Measurements from ENCODE around the gene FMN1.

FMN1 gene

DNA sequence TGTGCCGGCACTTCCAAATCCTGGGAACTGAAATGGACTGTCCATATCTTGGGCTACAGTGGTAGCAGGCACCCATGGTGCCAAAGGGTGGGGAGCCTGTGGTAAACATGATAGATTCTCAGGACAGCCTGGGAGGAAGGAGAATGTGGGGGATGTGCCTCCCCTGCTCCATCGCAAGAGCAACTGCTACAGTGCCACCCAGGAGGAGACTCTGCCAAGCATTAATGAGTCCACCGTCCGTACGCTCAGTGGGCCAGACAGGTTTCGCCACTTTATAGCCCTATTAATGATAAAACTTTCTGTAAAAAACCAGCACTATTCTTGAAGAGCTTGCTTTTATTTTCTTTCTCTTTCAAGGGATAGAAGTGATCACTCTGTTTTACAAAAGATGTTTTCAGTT is 75.2 kb downstream of the FMN1 start:
- DNase-seq: no peak

DNA sequence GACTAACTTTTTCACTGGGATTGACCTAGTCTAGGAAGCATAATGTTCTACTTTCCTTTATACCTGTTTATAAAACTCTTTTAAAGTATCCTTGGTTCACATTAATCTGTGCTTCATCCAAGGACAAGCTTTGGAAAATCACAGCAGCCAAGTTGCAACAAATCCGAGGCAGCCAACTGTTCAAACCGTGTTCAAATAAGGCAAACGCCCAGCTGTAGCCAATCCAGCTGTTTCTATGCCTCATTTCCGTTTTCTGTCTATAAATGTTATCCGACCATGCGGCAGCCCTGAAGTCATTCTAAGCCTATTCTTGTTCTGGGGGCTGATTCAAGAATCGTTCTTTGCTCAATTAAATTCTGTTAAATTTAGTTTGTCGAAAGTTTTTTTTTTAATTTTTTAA is 78.3 kb downstream of the FMN1 start:
- no peak for DNase-seq

DNA sequence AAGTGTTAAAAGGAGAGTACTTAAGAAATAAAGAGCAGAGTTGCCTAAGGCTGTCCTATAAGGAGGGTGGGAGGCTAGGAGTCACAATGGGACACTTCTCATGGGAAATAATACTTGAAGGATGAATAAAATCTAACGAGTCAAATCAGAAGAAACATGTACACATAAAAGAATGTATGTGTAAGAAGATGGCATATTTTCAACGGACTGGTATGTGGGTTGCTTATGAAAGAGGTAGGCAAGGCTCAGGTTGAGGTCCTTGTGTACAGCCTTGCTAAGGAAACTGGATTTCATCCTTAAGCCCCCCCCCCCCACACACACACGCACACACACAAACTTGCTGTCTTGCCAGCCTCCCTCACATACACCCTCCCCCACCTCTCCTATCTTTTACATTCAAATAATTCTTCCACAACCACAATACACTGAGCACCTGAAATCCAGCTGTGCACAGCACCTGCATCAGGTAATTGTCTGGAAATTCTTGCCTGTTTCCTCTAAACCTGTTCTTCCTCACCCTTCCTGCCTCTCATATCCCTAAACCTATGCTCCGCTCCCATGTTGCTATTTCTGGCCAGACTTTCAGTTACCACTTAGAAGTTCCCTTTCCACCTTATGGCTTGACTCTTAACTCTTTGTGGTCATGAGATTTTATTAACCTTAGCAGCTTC is 79.2 kb downstream of the FMN1 start:
- DNase-seq: no peak

DNA sequence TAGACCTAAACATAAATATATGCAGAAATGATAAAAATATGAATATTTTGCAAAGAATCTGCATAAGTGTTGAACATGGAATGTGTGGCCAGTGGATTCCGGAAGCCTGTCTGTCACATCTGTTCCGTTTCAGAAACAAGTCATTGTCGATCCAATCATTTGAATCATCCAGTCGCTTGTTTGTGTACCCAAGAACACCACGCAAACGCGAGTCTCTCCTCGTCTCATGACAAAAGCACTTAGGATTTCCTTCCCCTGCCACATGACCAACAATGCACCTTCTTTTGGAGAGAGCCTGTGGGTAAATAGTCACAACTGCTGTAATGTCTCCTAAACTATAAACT is 80.2 kb downstream of the FMN1 start:
- no peak for DNase-seq

DNA sequence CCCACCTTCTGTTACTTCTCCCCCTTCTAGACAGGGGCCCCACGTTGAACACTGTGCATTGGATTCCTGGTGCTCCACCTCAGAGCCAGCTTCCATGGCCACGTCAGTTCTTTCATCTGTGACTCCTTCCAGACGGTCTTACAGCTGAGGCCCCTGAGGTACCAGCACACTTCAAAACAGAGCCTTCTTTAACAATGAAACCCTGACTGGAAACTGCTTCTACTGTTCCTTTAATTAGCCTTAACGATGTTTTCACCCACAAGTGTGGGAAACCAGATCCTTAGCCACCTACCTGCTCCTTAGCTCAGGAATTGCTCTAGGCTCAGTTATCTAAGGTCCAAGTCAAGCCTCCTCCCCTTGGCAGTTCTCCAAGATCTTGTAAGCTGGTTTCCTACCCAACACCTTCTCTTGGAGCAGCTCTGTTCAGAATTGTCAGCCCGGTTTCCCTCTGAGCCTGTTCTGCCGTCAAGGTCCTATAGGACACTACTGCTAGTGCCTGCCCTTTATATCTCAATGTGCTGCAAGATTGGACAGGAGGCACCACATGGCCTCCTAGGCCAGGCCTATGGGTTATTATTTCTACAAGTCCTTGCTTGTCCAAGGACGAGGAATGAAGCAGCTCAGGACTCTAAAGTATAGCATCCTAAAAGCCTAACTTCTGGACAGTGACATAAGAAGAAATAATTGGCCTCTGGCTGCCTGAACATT is 80.7 kb downstream of the FMN1 start:
- DNase-seq: no peak

DNA sequence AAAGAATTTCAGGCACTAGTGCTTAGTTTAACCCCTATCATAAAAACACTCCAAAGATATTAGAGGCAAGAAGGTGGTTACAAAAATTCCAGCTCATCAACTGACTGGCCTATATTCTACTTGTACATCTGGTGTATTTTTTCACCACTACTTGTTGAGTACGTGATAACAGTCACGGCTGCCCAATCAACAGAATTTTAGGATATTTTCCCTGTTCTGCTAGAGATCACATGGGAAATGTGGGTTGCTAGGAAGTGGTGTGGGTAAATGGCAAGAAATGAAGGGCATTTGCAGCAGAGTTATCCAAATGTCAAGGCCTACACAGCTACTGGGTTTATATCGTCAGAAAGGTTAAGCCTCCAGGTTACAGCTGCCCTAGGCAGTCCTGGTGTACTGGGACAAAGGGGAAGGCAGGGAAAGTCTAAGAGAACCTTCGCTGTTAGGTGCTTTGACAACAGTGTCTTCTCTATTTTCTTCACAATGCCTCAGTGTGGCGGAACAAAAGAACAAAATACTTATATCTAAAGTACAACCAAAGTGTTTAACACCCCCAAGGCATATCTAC is 81.9 kb downstream of the FMN1 start:
- DNase-seq: no peak

DNA sequence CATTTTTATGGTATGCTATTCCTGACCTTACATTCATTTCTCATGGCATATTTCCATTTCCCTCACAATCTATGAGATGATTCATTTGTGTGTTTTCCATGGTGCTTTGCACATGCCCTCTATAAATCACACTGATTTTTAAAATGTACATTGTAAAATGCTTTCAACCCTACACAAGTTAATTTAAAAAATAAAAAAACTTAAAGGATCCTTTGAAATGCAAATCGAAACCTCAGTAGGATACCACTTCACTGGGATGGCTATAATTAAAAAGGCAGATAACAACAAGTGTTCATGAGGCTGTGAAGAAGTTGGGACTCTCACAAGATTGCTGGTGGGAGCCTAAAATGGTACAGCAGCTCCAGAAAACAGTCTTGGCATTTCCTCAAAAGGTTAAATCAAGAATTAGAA is 83.5 kb downstream of the FMN1 start:
- DNase-seq: no peak

DNA sequence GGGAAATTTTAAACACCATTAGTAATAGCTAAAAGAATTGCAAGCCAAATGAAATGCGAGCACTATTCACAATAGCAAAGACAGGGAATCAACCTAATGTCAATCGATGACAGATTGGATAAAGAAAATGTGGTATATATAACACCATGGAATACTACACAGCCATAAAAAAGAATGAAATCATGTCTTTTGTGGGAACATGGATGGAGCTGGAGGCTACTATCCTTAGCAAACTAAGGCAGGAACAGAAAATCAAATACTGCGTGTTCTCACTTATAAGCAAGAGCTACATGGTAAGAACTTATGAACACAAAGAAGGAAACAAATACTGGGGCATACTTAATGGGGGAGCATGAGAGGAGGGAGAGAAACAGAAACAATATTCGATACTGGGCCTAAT is 85.2 kb downstream of the FMN1 start:
- no peak for DNase-seq

DNA sequence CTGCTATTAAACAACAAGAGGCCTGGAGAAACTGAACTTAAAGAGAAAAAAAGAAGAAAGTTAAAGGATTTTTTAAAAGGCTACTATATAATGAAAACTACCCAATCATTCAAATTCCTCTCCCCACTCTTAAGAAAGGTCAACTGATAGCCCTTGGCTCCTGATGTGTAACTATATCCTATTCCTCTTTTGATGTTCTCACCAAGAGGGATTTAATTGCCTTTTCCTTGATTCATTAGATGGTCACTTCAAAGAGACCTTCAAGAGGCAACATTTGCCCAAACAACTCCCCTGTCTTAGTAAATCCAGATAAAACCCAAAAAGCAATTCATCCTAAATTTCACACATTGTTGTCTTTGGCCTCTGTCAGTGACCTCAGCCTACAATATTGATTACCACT is 86.0 kb downstream of the FMN1 start:
- DNase-seq: no peak

DNA sequence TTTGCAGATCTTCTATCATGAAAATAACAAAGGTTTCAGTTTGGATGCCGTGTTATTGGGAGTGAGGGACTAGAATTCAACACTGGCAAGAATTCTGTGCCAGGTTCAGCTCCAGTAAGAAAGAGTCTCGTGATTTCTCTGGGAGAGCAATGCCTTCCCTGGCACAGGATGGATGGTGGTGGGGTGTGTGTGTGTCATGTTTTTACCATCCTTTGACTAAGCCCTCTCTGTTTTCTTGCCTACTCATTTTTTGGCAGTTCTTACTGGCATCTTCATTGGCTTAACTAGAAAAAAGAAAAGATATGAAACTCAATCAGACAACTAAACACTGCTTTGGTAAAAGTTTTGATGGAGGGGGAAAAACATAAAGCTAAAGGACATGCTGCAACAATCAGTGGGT is 86.6 kb downstream of the FMN1 start:
- no peak for DNase-seq

DNA sequence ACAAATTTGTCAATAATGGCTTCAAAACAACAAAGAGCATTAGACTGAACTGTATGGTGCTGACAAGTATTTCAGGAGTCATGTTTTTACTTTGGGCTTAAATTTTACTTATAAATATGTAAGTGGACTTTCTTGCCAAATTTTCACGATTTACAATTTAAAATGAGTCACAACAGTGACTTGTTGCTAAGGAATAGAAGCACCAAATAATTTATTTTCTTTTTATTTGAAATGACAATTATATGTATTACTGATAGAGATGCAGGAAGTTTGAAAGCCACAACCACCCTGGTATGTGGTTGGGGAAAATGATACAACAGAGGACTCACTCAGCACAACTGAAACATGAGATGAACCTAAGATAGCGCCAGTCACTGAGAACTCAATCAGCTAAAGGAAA is 90.3 kb downstream of the FMN1 start:
- no peak for DNase-seq

DNA sequence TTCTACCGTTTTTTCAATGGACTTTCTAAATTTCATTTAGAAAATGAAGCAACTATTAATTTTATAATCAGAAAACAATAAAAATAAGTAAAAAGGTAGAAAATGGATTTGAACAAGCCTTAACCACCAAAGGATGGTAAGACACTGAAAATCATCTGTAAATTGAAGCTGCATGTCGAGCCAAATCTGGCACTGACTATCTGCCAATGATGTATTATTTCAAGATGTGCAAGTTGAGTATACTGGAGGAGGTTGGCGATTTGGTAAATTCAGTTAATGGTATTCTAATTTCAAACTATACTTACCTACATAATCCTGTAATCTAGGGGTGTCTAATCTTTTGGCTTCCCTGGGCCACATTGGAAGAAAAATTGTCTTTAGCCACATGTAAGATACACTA is 93.5 kb downstream of the FMN1 start:
- no peak for DNase-seq

DNA sequence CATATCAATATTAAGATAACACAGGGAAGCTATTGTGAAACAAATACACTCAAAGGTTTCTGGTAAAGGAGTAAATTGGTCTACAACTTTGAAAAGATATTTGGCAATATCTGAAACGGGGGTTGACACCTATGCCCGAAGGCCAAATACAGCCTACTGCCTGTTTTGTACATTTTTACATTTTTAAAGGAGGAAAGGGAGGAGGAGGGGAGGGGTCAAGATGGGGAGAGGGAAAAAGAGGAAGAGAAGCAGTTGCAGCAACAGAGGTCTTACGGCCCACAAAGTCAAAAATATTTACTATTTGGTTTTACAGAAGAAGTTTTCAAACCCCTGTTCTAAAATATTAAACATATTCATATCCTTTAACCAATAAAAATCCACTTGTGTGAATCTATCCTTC is 94.2 kb downstream of the FMN1 start:
- DNase-seq: no peak

DNA sequence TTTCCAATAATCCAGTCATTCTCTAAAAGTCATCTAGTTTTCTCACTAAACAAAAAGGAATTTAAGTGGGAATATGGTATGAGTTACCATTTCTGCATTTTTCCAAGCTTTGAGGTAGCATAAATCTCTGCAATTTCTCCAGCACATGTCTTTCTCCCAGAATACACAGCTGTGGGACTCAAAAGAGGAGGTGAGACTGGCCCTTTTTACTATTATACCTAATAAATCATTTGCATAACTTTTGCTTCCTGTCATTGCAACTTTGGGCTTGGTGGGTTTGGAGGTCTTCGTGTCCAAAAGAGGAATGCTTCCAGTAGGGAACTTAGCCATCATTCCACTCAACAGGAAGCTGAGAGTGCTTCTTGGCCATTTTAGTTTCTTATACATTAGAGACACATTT is 94.8 kb downstream of the FMN1 start:
- DNase-seq: no peak

DNA sequence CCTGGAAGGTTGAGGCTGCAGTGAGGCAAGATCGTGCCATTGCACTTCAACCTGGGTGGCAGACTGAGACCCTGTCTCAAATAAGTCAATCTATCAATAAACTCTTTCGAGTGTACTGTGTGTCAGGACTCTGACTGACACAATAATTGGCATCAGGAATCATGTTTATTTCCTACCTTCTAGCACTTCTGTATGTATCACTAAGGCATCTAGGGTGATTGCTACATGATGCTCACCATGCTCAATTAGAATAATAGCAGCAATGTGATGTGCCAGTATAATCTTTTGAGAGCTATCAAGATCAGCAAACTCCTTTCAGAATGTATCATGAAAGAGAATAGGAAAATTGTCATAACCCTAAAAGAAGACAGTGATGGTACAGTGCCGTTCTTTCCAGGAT is 95.3 kb downstream of the FMN1 start:
- no peak for DNase-seq

DNA sequence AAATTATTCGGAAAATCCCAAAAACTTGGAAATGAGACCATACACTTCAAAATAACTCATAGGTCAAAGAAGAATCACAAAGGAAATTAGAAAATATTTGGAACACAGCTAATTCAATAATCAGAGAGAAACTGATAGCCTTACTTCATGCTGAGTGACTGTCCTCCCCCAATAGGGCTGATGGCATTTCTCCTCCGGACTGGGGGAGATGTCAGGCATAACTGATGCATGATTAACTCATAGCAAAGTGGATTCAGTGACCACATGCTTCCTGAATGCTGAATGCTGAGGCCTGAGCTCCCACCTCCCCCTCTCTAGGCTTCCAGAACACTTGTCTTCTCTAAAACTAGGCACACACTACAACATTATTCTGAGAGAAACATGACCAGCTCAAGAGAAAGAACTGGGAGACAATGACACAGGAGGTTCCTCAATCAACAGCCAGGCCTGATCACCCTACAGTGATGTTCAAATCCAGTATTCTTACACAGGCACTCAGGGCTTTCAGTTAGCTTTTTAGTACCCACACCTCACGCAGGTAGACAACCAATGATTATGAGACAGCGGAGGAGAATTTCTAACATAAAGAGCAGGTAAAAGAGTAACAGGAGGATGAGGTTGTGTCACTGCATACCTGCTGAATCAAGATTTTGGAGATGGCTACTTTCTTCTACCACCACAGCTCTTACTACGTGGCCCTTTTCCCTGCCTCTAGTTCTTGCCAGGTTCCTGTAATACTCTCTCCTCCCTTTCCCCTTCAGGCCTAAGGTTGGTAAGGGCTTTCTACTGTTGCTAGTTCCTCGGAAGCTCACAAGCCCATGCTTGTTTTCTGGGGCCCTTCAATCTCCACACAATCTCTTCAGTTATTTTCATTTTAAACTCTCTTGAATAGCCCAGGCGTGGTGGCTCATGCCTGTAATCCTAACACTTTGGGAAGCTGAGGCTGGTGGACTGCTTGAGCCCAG is 96.1 kb downstream of the FMN1 start:
- no peak for DNase-seq

DNA sequence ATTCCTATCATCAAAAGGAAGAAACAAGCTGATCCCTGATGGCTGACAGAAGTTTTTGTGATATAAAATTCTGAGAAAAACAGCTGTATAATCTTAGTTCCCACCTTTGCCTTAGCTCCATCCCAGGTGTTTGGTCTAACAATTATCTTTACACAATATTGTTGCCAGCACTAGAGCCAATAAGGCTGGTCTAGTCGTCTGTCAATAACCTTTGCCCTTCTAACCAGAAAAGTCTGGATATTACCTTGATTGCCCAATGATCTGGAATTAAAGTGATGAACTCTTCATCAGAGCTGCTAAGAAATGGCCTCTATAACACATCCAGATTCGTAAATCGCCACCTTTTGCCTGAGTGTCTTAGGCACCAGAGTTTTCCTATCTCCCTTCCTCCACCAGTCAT is 98.4 kb downstream of the FMN1 start:
- no peak for DNase-seq

DNA sequence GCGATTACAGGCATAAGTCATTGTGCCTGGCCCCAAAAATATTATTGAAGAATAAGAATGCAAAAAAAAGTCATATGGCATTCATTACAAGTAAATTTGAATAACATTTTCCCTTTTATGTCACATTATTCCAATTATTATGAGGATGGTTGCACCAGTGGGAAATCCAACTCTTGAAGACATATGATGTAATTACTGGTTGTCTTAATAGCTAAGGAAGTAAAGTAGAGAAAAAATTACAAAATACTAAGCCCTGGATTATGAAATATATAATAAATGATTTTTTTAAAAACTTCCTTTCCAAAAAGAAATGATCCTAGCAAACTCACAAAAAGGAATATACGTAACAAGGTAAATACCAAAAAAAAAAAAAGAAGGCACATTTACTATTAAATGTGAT is 98.9 kb downstream of the FMN1 start:
- DNase-seq: no peak

DNA sequence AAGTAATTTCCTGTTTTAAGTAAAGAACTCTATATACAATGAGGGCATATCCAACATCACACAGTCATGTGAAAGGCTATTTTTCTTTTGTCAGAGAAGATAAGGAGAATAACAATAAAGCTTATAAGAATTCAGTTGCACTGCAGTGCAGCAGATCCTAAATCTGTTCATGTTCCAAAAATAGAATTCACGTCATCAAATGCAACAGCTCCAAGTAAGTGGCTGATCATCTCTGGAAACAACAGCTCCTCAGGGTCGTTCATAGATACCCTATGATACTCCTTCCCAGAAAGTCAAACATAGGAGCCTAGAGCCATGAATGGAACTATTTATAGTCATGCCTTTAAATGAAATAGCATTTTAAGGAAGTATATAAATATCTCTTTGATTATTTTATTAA is 100.2 kb downstream of the FMN1 start:
- DNase-seq: no peak

DNA sequence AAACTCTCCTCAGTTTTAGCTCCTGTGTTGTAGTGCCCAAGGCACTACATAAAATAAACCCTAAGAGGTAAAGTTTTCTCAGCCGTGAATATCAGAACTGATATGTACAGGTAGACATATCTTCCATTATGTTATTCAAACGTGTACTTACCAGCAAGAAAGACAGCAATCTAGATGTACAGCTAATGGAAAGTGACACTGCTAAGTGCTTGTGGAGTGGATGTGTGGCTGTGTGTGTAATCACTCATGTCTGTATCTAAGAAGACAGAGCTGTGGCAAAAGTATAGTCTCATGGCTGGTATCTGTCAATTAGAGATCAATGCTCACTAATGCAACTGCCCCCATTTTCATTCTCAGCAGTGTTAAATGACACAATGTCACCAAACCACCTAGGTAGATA is 101.3 kb downstream of the FMN1 start:
- no peak for DNase-seq

DNA sequence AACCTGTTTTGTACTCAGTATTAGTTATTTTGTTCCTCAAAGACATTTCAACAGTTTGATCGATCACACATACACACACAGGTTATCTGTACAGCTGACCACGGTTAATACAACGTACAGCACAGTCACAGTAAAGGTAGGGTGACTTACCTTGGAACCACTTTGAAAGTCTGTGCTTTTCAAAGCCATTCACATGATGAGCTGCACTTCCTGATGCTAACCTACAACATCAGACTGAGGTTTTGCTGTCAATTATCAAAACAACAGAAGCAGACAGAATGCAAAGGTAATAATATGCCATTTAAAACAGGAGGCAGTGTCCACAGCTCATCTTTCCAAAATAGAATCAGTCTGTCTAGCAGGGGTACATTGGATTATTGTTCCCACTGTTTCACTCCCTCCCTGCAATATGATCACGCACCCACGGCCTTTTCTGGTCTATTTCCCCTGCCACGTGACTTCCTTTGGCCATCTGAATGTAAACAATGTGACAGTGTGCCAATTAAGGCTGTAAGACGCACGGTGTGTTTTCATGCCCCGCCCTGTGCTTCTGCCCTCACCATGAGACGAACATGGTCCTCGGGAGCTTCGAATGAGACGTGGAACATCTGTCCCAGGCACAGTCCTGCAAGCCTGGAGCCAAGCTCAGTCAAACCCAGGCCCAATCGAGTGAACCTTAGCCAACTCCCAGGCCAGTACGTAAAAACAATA is 102.4 kb downstream of the FMN1 start:
- DNase-seq: peak; percentile 59

DNA sequence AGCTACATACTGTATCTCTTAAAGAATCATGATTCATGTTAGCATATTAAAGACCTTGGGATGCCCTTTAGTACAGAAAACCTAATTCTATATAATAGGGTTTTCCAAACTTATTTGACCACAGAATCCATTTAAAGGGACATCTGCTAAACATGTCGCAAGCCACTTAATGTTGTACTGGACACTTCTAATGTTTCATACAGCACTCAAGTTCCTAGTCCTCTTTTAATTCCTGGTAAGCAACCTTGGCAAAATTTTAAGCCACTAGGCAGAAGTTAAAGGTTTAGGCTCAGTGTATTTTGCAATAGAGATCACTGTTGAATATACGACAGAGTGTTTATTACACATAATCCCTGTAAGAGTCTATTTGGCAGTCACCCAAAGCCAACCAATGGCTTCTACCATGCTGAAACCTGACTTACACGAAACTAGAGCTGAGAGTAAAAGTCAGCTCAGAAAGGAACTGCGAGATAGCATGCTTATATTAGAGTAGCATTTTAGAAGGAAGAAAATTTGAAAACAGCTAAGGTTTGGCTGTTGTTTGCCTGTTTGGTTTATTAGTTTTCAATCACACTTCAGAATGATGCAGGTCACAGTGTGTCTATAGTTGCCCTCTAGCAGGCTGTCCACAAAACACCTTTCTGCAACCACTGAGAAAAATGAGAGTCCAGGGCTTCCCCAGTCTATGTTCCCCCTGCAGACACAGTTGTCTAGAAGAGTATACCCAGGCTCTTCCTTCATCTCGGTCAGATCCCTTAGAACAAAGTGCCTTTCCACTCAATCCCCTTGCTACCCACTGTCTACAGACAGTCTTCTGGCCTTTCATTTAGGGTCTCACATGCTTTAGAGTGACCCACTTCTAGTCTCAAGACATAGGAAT is 104.4 kb downstream of the FMN1 start:
- DNase-seq: no peak

Data from NCI-H748 treated with DMSO at 0.1 percent for 48 hours (cell line).